GM18511 (cell line): ENCODE results near the gene HNRNPL.
"Not testable (repeated sequence)": the region's sequence is repeated elsewhere in the genome, so short reads cannot be mapped to it uniquely, and the experiment has no call there.

ENCODE experiments used
- ATAC-seq: cut with Tn5 transposase; IDR thresholded peaks from one replicate; pipeline ENCODE4 v1.9.1; 2021; ENCODE audit warnings: mild to moderate bottlenecking, moderate library complexity; ENCODE audit not compliant: unreplicated experiment

HNRNPL gene

DNA sequence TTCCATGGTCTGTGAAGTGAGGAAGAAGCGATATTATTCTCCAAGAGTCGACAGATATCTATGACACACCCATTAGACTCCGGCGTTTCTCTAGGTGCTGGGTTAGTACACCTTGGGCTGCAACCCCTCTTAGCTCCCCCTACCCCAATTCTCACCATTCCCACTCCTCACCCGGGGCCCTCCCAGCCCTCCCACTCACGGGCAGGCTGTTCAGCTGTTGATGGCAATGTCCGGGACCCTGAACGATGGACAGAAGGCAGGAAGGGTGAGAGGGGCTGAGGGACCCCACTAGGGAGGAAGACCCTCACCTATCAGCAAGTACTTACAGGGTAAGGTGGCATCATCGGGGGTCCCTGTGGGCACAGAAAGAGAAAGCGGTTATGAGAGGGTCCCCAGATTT lies 46.2 kb downstream of the HNRNPL start:
- no peak for ATAC-seq

DNA sequence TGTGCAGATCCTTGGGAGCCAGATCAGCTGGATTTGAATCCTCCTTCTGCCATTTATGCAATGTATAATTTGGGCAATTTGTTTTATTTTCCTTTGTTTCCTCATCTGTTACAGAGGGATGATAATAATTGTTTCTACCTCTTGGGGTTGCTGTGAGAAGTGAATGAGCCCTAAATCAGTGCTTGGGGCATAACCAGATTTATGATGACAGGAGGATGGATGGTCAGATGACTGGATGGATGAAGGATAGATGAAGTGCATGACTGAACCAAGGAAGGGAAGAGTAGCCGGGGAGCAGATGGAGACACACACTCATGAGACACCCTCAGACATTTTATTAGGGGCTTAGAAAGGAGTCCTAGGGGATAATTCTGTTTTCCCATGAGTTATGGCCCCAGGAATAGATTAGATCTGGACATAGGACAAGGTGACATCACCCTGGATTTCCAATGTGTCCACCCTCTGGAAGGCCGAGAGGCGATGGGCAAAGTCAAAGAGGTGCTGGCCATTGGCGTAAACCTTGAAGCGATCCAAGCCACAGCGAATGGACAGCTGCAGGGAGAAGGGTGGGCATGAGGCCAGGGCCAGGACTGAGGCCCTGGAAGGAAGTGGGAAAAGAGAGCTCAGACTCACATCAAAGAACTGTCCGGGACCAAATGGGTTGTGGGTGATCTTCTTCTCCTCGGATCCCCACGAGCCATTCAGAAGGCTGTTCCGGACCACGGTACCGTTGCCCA lies 48.3 kb downstream of the HNRNPL start:
- no peak for ATAC-seq

DNA sequence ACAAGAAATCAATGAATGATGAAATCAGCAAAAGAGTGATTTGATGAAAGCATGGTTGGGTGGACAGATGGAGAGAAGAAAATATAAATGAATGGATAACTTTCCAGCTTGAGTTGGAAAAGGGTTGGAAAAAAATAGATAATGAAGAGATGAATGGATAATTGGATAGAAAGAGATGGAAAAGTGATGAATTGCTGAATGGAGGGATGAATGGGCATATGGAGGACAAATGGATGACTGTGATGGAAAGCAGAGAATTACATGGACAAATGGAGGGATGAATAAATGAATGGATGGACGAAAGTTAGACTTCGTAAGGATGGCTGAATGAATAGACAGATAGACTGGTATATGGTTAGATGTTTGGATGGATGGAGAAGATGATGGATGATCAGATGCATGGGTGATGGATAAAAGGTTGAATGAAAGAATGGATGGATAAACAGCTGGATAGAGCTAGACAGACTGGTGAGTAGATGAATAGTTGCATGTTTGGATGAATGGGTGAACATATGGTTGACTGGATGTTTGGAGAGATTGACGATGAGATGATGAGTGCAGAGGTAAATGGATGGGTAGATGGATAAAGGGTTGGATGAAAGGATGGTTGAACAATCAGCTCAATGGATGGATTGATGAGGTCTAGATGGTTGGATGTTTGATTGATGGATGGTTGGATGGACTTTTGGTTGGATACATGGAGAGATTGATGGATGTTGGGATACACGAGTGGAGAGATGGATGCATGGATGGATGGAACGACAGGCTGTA lies 49.0 kb downstream of the HNRNPL start:
- no peak for ATAC-seq

DNA sequence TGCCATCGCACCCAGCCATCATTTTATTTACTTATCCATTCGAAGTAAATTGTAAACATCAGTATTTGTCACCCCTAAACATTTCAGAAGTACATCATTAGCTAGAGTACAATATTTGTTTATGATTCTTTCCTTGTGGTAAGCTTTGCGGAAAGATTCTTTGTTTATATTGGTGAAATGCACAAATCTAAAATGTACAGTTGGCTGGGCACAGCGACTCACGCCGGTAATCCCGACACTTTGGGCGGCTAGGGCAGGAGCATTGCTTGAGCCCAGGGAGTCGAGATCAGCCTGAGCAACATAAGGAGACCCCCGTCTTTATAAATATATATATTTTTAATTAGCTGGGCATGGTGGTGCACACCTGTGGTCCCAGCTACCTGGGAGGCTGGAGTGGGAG lies 50.7 kb downstream of the HNRNPL start:
- no peak for ATAC-seq

DNA sequence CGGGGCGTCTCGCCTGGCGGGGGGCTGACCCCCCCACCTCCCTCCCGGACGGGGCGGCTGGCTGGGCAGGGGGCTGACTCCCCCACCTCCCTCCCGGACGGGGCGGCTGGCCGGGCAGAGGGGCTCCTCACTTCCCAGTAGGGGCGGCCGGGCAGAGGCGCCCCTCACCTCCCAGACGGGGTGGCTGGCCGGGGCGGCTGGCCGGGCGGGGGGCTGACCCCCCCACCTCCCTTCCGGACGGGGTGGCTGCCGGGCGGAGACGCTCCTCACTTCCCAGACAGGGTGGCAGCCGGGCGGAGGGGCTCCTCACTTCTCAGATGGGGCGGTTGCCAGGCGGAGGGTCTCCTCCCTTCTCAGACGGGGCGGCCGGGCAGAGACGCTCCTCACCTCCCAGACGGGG lies 52.0 kb downstream of the HNRNPL start:
- not testable (repeated sequence) for ATAC-seq

DNA sequence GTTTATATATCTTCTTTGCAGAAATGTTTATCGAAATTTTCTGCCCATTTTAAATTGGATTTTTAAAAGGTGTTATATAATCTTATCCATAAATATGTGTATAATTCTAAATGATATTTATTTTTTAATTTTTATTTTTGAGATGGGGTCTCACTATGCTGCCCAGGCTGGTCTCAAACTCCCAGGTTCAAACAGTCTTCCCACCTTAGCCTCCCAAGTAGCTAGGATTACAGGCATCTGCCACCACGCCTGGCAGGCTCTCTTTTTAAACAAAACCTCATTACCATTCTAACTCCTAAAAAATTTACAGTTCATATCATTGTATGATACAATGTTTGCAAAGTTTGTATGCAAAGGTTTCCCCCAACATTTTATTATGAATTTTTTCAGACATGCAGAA lies 53.6 kb downstream of the HNRNPL start:
- no peak for ATAC-seq

DNA sequence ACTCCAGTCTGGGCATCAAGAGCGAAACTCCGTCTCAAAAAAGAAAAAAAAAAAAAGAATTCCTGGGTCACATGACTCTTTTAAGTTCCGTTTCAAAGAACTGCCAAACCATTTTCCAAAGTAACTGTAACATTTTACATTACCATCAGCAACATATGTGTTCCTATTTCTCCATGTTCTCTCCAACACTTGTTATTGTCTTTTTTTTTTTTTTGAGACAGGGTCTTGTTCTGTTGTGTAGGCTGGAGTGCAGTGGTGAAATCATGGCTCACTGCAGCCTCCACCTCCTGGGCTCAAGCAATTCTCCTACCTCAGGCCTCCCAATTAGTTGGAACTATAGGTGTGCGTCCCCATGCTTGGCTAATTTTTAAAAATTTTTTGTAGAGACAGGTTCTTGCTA lies 54.2 kb downstream of the HNRNPL start:
- ATAC-seq, result no peak

DNA sequence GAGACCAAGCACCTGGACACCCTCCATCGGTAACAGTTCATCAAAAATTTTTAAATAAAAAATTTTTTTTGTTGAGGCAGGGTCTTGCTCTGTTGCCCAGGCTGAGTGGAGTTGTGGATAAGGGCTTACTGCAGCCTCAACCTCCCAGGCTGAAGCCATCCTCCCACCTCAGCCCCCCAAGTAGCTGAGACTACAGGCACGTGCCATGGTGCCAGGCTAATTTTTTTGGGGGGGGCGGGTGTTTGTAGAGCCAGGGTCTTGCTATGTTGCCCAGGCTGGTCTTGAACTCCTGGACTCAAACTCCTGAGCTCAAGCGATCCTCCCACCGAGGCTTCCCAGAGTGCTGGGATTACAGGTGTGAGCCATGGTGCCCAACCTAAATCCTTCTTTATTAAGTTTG lies 56.1 kb downstream of the HNRNPL start:
- no peak for ATAC-seq

DNA sequence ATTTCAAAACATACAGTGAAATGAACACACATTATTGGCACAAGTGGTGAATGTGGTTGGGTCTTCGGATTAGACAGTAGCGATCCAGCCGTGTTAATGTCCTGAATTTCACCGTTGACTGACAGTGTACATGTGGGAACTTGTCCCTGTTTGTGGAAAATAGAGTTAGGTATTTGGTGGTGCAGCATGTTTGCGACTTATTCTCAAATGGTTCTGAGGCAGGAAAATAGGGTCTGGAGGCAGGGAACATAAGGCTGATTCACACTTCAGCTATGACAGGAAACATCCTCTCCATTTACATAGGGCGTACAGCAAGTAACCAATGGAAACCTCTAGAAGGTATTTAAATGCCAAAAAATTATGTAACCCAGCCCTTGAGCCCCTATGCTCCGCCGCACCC lies 56.6 kb downstream of the HNRNPL start:
- ATAC-seq, result no peak

DNA sequence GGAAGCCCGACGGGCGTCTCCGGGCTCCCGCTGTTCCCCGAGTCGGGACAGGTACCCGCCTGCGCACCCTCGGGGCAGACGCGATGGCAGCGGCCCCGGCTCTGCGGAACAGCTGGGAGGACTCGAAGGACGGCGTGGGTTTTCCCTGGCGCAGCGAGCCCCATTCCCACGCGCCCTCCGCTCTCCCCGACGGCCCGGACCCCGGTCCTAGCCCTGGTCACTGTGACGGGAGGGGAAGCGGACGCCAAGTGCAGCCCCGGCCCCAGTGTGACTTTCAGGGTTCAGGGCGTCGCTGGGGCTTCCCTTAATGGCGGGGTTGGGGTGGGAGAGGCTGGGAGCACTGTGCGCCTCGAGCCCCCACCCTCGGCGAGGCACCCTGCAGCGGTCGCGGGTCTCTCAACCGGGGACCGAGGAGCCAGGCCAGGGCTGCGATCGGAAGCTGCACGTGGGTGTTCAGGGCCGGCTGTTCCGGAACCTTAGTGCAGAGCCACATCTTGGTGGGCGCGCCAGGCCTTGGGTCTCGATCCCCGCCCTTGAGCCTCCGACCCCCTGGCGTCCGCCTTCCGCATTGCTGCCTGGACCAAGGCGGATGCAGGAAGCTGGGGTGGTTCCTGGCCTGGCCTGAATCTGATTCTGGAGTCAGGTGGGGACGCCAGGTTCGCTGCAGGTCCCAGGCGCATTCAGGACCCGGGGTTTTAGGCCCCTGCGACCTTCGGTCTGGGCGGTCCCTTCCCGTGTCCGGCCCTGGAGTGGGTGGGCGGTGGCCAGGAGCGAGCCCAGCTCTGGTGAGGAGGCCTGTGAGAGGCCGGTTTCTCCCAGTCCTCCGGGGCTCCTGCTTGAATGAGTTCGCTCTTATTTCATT lies 57.3 kb downstream of the HNRNPL start:
- no peak for ATAC-seq

DNA sequence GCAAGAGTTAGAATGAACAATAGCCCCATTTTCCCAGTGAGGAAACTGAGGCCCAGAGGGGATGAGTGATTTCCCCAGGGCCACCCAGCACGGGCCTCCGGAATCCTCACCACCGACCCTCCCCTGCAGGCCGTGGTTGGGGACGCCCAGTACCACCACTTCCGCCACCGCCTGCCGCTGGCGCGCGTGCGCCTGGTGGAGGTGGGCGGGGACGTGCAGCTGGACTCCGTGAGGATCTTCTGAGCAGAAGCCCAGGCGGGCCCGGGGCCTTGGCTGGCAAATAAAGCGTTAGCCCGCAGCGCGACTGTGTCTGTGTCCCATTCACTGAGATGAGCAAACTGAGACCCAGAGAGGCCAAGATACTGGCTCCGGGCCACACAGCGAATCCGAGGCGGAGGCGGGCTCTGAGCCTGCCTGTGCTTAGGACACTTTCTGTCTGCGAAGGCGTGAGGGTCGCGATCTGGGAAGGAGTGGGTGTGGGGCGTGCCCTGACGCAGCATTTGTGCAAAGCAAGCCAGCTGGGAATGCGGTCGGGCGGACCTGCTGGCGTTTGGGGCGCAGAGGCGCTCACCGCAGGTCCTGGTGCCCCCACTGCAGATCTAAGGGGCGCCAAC lies 58.2 kb downstream of the HNRNPL start:
- ATAC-seq, result peak; percentile 61

DNA sequence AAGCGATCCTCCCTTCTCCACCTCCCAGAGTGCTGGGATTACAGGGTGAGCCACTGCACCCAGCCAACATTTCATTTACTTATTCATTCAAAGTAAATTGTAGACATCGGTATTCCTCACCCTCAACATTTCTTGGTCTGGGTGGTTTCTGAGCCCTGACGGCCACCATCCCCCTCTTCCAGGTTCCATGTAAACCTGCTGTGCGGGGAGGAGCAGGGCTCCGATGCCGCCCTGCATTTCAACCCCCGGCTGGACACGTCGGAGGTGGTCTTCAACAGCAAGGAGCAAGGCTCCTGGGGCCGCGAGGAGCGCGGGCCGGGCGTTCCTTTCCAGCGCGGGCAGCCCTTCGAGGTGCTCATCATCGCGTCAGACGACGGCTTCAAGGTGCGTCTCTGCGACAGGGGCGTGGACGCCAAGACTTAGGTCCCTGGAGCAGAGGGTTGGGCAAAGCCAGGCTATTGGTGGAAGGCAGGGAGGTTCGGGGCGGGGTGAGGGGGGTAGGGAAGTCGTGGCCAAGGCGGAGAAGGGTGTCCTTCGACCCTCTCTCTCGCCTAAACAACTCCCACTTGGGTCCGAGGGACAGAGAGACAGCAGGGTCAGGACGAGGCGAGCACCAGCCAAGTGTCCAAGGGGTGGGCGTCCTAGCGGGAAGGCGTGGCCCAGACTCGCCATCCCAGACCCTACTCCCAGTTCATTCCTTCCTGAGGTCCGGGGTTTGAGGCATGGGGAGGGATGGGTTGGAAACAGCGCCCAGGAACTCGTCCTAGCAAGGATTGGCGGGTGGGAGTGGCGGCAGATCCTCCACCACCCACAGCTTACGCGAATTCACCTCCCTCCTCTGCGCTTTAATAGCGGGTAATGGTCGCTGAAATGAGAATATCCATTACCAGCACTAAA lies 59.0 kb downstream of the HNRNPL start:
- ATAC-seq, result not testable (repeated sequence)

DNA sequence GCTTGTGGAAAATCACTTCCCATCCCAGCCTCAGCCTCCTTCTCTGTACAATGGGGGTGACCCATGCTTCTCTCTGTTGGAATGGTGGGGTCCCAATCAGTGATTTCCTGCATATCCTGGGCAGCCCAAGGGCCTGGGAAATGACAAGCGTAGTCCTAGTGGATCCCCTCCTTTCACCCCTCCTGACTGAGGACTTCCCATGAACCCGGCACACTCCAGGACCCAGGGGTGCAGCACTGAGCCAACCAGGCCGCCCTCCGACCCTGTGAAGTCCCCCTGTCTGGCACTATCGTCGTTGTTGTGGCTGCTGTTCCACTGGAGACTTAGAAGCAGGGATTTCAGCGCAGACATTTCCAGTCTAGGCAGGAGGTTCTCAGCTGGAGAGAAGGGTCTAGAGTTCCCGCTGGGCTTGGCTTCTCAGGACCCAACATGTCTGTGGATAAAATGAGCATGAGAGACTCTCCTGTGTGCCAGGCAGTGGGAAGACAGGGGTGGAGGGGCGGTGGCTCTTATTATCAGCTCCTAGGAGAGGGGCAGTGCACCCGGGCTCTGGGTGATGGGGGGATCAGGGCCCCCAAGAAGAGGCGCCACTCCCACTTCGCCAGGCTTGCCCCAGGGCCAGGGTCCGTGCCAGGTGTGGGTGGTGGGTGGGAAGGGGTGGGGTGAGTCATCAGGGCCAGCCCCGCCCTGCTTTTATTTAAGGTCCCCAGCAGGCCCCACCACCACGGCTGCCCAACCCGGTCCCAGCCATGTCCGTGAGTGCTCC lies 61.1 kb downstream of the HNRNPL start, which contains the start of gene LGALS7B:
Gene LGALS7B, plus strand, starts transcription at position 723 of the 766 bp plus-strand sequence. Its CDS starts 27 bp downstream, at position 750.
- no peak for ATAC-seq

DNA sequence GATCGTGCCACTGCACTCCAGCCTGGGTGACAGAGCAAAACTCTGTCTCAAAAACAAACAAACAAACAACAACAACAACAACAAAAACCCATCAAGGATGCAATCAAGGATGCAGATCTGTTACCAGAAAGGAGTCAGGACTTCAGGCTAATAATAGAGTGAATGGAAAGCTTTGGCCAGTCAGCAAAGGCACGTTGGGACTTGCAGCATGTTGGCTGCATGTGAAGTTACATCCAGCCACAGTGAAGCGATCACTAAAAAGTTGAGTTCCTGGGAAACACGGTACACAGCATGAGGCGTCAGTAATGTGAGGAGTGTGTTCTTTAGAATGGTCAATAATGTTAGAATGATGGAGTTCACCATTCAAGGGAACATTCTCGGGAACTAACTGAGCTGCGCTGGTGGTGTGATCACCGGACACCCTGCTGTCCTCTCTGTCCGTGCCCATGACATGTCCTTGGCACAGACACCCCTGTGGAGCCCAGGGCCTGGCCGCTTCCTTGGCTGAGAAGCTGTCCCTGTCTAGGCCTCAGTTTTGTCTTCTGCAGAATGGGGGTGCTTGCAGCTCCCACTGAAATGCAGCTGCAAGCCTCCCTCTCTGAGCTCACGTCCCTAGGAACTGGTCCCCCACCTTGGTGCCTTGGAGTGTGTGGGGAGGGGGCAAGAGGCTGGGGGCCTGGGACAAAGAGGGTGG lies 63.1 kb downstream of the HNRNPL start:
- no peak for ATAC-seq
